ENCODE results near the gene KRTAP9-3.
"Not testable (repeated sequence)": the region's sequence is repeated elsewhere in the genome, so short reads cannot be mapped to it uniquely, and the experiment has no call there.

The KRTAP9-3 gene

GRCh38 chr17:41271858-41272257 is 39.6 kb downstream of the KRTAP9-3 start:
- no peak overlapping the region for H3K4me3 Mint-ChIP-seq
- H3K27ac Mint-ChIP-seq: no peak overlapping the region
- peaks cover 9% of the 10 kb centered on the region for H3K4me1 Mint-ChIP-seq
- no peaks in the 10 kb centered on the region for H3K9me3 Mint-ChIP-seq
- ATAC-seq (no peak), DNase-seq (ENCODE audit: low spot score in 2 of 2) (no peak)
- H3K36me3 Mint-ChIP-seq: no peaks in the 10 kb centered on the region

GRCh38 chr17:41275648-41276190 is 43.5 kb downstream of the KRTAP9-3 start, which contains the start of gene KRTAP9-7:
Gene KRTAP9-7, plus strand, starts transcription at chr17:41275698. Its CDS starts 0 bp downstream, at chr17:41275698.
- not testable (repeated sequence) for H3K4me3 Mint-ChIP-seq; ATAC-seq; H3K9me3 Mint-ChIP-seq; H3K36me3 Mint-ChIP-seq; H3K27ac Mint-ChIP-seq; DNase-seq (ENCODE audit: low spot score in 2 of 2); H3K4me1 Mint-ChIP-seq

- no peaks in the 10 kb centered on the region for H3K9me3 Mint-ChIP-seq
- ATAC-seq (no peak), DNase-seq (ENCODE audit: low spot score in 2 of 2) (no peak)
- H3K27ac Mint-ChIP-seq: no peak overlapping the region
- peaks cover 9% of the 10 kb centered on the region for H3K4me1 Mint-ChIP-seq
- H3K36me3 Mint-ChIP-seq: no peaks in the 10 kb centered on the region
- no peak overlapping the region for H3K4me3 Mint-ChIP-seq
Measured at GRCh38 chr17:41278176-41278955, 46.1 kb downstream of the KRTAP9-3 start.

Measured in stimulated activated effector memory CD8-positive, alpha-beta T cell treated with anti-CD3 and anti-CD28 coated beads, Interleukin-12 subunit alpha, Interleukin-12 subunit beta, amount 100 ng/mL, for 72 hours (primary cell).